ENCODE data around the gene MCM10.

GRCh38 chr10:13206091-13206490 is 44.7 kb downstream of the MCM10 start:
- TF ChIP-seq, protein P1, sequence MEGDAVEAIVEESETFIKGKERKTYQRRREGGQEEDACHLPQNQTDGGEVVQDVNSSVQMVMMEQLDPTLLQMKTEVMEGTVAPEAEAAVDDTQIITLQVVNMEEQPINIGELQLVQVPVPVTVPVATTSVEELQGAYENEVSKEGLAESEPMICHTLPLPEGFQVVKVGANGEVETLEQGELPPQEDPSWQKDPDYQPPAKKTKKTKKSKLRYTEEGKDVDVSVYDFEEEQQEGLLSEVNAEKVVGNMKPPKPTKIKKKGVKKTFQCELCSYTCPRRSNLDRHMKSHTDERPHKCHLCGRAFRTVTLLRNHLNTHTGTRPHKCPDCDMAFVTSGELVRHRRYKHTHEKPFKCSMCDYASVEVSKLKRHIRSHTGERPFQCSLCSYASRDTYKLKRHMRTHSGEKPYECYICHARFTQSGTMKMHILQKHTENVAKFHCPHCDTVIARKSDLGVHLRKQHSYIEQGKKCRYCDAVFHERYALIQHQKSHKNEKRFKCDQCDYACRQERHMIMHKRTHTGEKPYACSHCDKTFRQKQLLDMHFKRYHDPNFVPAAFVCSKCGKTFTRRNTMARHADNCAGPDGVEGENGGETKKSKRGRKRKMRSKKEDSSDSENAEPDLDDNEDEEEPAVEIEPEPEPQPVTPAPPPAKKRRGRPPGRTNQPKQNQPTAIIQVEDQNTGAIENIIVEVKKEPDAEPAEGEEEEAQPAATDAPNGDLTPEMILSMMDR (conservative IDR thresholded peaks at IDR 0.05; ENCODE audit: low read depth, low read length), result no peak
- TF ChIP-seq EZH2 (IDR thresholded peaks at IDR 0.05; ENCODE audit: low read length, unreplicated experiment), result no peak

Data from PC-3 (cell line).